ENCODE data around the gene SFMBT1.

The SFMBT1 gene

GRCh38 chr3:52879581-52879980 is 166.3 kb downstream of the SFMBT1 start:
- no peaks in the 10 kb centered on the region for H3K27me3 ChIP-seq
- H3K4me3 ChIP-seq (ENCODE audit: low read depth, low read length) = no peak overlapping the region
- H3K36me3 ChIP-seq = no peaks in the 10 kb centered on the region
- no peaks in the 10 kb centered on the region for H3K9me3 ChIP-seq
- TF ChIP-seq, protein P1, sequence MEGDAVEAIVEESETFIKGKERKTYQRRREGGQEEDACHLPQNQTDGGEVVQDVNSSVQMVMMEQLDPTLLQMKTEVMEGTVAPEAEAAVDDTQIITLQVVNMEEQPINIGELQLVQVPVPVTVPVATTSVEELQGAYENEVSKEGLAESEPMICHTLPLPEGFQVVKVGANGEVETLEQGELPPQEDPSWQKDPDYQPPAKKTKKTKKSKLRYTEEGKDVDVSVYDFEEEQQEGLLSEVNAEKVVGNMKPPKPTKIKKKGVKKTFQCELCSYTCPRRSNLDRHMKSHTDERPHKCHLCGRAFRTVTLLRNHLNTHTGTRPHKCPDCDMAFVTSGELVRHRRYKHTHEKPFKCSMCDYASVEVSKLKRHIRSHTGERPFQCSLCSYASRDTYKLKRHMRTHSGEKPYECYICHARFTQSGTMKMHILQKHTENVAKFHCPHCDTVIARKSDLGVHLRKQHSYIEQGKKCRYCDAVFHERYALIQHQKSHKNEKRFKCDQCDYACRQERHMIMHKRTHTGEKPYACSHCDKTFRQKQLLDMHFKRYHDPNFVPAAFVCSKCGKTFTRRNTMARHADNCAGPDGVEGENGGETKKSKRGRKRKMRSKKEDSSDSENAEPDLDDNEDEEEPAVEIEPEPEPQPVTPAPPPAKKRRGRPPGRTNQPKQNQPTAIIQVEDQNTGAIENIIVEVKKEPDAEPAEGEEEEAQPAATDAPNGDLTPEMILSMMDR (IDR thresholded peaks at IDR 0.05; ENCODE audit: low read depth, low read length) = no peak
- H3K4me1 ChIP-seq = no peaks in the 10 kb centered on the region
- no peak for DNase-seq

- Histone ChIP-seq H3K27me3 (no peaks in the 10 kb centered on the region), H3K36me3 (no peaks in the 10 kb centered on the region), H3K4me1 (no peaks in the 10 kb centered on the region), H3K9me3 (no peaks in the 10 kb centered on the region), H3K4me3 (ENCODE audit: low read depth, low read length) (no peak overlapping the region)
- TF ChIP-seq, protein P1 (IDR thresholded peaks at IDR 0.05; ENCODE audit: low read depth, low read length) = no peak; the same call in 1 of the 2 replicates
- no peak for DNase-seq
Measured at GRCh38 chr3:52879090-52879489, 166.8 kb downstream of the SFMBT1 start.

GRCh38 chr3:52877085-52877484 is 168.8 kb downstream of the SFMBT1 start:
- no peaks in the 10 kb centered on the region for H3K27me3 ChIP-seq
- DNase-seq = no peak
- H3K4me3 ChIP-seq (ENCODE audit: low read depth, low read length) = no peak overlapping the region
- H3K36me3 ChIP-seq = no peaks in the 10 kb centered on the region
- H3K9me3 ChIP-seq = no peaks in the 10 kb centered on the region
- no peaks in the 10 kb centered on the region for H3K4me1 ChIP-seq
- TF ChIP-seq, protein P1 (IDR thresholded peaks at IDR 0.05; ENCODE audit: low read depth, low read length) = no peak

DNA sequence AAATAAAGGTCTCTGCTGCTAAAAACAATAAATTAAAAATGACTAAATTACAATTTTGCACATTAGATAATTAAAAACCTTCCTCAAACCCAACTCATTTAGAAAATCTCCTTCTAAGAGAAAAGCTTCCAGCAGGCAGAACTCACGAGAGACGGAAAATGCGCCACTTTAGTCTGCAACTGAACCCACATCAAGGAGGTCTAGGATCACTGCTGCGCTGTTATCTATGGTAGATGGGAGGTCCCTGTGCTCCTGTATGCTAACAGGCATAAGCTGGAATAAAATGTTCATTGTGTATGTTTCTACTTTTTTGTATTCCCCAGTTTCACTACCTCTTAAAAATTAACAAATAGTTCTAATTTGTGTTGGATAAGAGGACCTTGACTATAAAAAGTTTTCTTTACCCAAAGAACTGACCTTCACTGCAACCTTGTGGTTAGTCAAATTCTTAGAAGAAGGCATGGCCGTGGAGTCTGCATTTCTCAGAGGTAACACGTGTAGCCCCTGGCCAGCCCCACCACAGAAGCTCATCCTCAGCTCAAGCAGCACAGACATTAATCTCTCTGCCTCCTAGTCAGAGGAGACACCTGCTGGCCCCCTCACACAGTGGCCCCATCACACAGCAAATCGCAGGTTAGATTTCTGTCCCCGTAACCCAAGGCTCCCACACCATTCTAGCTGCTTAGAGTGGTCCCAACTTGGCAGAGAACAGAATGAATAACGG is 170.8 kb downstream of the SFMBT1 start:
- no peaks in the 10 kb centered on the region for H3K4me1 ChIP-seq
- H3K36me3 ChIP-seq = no peaks in the 10 kb centered on the region
- no peak overlapping the region for H3K4me3 ChIP-seq (ENCODE audit: low read depth, low read length)
- TF ChIP-seq, protein P1 (IDR thresholded peaks at IDR 0.05; ENCODE audit: low read depth, low read length) = no peak
- H3K9me3 ChIP-seq = no peaks in the 10 kb centered on the region
- no peak for DNase-seq
- H3K27me3 ChIP-seq = no peaks in the 10 kb centered on the region

DNA sequence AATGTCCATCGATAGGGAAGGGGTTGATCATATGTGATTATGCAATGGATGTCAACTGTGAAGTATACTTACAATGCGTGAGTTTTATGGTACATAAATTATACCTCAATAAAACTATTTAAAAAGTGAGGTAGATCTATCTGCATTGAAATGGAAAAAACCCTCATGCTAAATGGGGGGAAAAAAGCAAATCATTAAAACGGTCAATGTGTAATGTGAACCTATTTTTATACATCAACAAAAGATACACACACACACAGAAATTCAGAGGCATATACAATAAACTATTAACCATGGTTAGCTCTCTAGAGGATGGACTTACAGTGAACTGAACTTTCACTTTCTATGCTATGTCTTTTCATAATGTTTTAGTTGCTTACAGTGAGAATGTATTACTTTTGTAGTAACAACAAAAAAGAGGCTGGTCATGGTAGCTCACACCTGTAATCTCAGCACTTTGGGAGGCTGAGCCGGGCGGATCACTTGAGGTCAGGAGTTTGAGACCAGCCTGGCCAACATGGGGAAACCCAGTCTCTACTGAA is 171.6 kb downstream of the SFMBT1 start:
- Histone ChIP-seq H3K9me3 (no peaks in the 10 kb centered on the region), H3K36me3 (no peaks in the 10 kb centered on the region), H3K4me1 (no peaks in the 10 kb centered on the region), H3K4me3 (ENCODE audit: low read depth, low read length) (no peak overlapping the region), H3K27me3 (no peaks in the 10 kb centered on the region)
- no peak for DNase-seq
- TF ChIP-seq, protein P1 (IDR thresholded peaks at IDR 0.05; ENCODE audit: low read depth, low read length) = no peak

DNA sequence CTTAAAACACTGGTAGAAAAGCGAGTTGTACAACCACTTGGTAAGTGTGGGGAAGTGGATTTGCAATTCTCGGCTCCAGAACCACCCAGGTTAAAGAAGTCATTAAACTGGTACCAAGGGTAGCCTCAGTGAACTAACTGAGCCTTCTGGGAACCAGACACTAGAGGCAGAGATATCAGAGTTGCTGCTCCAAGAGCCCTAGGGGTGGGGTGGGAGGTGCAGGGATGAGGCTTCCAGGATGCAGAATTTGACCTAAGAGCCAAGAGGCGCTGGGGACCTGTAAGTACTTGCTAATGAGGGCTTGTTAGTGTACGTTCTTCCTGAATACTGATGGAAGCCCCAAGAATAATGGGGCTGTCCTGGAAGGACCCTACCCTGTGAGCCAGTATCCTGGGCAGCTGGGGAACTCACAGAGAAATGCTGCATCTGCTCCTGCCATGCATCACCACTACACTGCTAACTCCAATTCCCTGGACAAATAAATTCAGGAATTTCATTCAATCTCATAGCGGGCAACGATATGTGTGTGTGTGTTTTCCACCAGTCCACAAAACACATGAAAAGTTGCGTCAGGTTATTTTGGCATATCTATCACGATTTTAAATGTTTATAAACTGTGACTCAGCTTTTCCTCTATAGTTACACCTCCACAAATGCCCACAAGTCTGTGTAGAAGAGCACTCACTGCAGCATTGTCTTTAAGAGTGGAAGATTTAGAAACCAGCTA is 172.3 kb downstream of the SFMBT1 start:
- no peaks in the 10 kb centered on the region for H3K36me3 ChIP-seq
- TF ChIP-seq, protein P1 (IDR thresholded peaks at IDR 0.05; ENCODE audit: low read depth, low read length) = no peak
- no peaks in the 10 kb centered on the region for H3K27me3 ChIP-seq
- H3K4me3 ChIP-seq (ENCODE audit: low read depth, low read length) = no peak overlapping the region
- H3K4me1 ChIP-seq = no peaks in the 10 kb centered on the region
- no peak for DNase-seq
- H3K9me3 ChIP-seq = no peaks in the 10 kb centered on the region
